ENCODE results near the gene MTHFD1L. TPM values are rescaled to one million over a fixed set of nuclear protein-coding genes. Genes with fewer than 3 reads are reported as not detected.

Gene MTHFD1L
- total and polyA plus RNA-seq, 2 donors (not counting 1 experiment from before 2014, with no cell fraction given) = 36.1 to 48.9 TPM

GRCh38 chr6:150841189-150841588 lies 24.3 kb upstream of the MTHFD1L start:
- no peak overlapping the region for H3K4me2 ChIP-seq (ENCODE audit: extremely low read depth, insufficient read depth, low read length)
- H3K9me3 ChIP-seq (ENCODE audit: control insufficient read depth, insufficient read depth, low read depth, low read length) = no peaks in the 10 kb centered on the region
- no peaks in the 10 kb centered on the region for H3K27me3 ChIP-seq (ENCODE audit: control insufficient read depth, insufficient read depth, low read length)
- H4K20me1 ChIP-seq (ENCODE audit: control insufficient read depth, extremely low read depth, insufficient read depth, low read length) = no peaks in the 10 kb centered on the region
- no peak overlapping the region for H2AFZ ChIP-seq (ENCODE audit: low read length)
- H3K4me3 ChIP-seq (replicated peaks in 1 of 4; ENCODE audit: control extremely low read depth in 1 of 4, insufficient read depth in 1 of 4, low read depth in 3 of 4, low read length in 4 of 4) = no peak overlapping the region
- H3K9ac ChIP-seq (ENCODE audit: insufficient read depth, low read length) = no peak overlapping the region
- no peaks in the 10 kb centered on the region for H3K79me2 ChIP-seq (ENCODE audit: control insufficient read depth, insufficient read depth, low read length)
- DNase-seq (ENCODE audit: low read depth in 2 of 2) = no peak
- no peaks in the 10 kb centered on the region for H3K36me3 ChIP-seq (ENCODE audit: control insufficient read depth, insufficient read depth, low read length)
- no peaks in the 10 kb centered on the region for H3K4me1 ChIP-seq (ENCODE audit: control insufficient read depth, extremely low read depth, insufficient read depth, low read length)
- TF ChIP-seq CTCF (conservative IDR thresholded peaks at IDR 0.05 in 1 of 2, IDR thresholded peaks at IDR 0.05 in 1 of 2; ENCODE audit: low read depth in 1 of 2, low read length in 2 of 2) (no peak), EZH2 (IDR thresholded peaks at IDR 0.05; ENCODE audit: low read length, missing control alignments) (no peak)
- no peak overlapping the region for H3K27ac ChIP-seq (ENCODE audit: insufficient read depth, low read length)

- no peaks in the 10 kb centered on the region for H4K20me1 ChIP-seq (ENCODE audit: control insufficient read depth, extremely low read depth, insufficient read depth, low read length)
- H3K27ac ChIP-seq (ENCODE audit: insufficient read depth, low read length) = no peak overlapping the region
- no peaks in the 10 kb centered on the region for H3K27me3 ChIP-seq (ENCODE audit: control insufficient read depth, insufficient read depth, low read length)
- H3K36me3 ChIP-seq (ENCODE audit: control insufficient read depth, insufficient read depth, low read length) = no peaks in the 10 kb centered on the region
- TF ChIP-seq EZH2 (IDR thresholded peaks at IDR 0.05; ENCODE audit: low read length, missing control alignments) (no peak), CTCF (conservative IDR thresholded peaks at IDR 0.05 in 1 of 2, IDR thresholded peaks at IDR 0.05 in 1 of 2; ENCODE audit: low read depth in 1 of 2, low read length in 2 of 2) (no peak)
- H3K4me1 ChIP-seq (ENCODE audit: control insufficient read depth, extremely low read depth, insufficient read depth, low read length) = no peaks in the 10 kb centered on the region
- no peak overlapping the region for H3K4me3 ChIP-seq (replicated peaks in 1 of 4; ENCODE audit: control extremely low read depth in 1 of 4, insufficient read depth in 1 of 4, low read depth in 3 of 4, low read length in 4 of 4)
- no peak for DNase-seq (ENCODE audit: low read depth in 2 of 2)
- no peak overlapping the region for H3K9ac ChIP-seq (ENCODE audit: insufficient read depth, low read length)
- no peaks in the 10 kb centered on the region for H3K79me2 ChIP-seq (ENCODE audit: control insufficient read depth, insufficient read depth, low read length)
- no peaks in the 10 kb centered on the region for H3K9me3 ChIP-seq (ENCODE audit: control insufficient read depth, insufficient read depth, low read depth, low read length)
- H3K4me2 ChIP-seq (ENCODE audit: extremely low read depth, insufficient read depth, low read length) = no peak overlapping the region
- no peak overlapping the region for H2AFZ ChIP-seq (ENCODE audit: low read length)
These were observed 23.8 kb upstream of the MTHFD1L start for GRCh38 chr6:150841697-150842096.

- no peaks in the 10 kb centered on the region for H3K9me3 ChIP-seq (ENCODE audit: control insufficient read depth, insufficient read depth, low read depth, low read length)
- no peak overlapping the region for H2AFZ ChIP-seq (ENCODE audit: low read length)
- no peak overlapping the region for H3K9ac ChIP-seq (ENCODE audit: insufficient read depth, low read length)
- H3K4me1 ChIP-seq (ENCODE audit: control insufficient read depth, extremely low read depth, insufficient read depth, low read length) = no peaks in the 10 kb centered on the region
- no peak overlapping the region for H3K4me2 ChIP-seq (ENCODE audit: extremely low read depth, insufficient read depth, low read length)
- TF ChIP-seq CTCF (conservative IDR thresholded peaks at IDR 0.05 in 1 of 2, IDR thresholded peaks at IDR 0.05 in 1 of 2; ENCODE audit: low read depth in 1 of 2, low read length in 2 of 2) = no peak
- TF ChIP-seq EZH2 (IDR thresholded peaks at IDR 0.05; ENCODE audit: low read length, missing control alignments) = no peak
- no peaks in the 10 kb centered on the region for H3K36me3 ChIP-seq (ENCODE audit: control insufficient read depth, insufficient read depth, low read length)
- H3K27ac ChIP-seq (ENCODE audit: insufficient read depth, low read length) = no peak overlapping the region
- DNase-seq (ENCODE audit: low read depth in 2 of 2) = no peak
- H3K79me2 ChIP-seq (ENCODE audit: control insufficient read depth, insufficient read depth, low read length) = no peaks in the 10 kb centered on the region
- no peak overlapping the region for H3K4me3 ChIP-seq (replicated peaks in 1 of 4; ENCODE audit: control extremely low read depth in 1 of 4, insufficient read depth in 1 of 4, low read depth in 3 of 4, low read length in 4 of 4)
- H4K20me1 ChIP-seq (ENCODE audit: control insufficient read depth, extremely low read depth, insufficient read depth, low read length) = no peaks in the 10 kb centered on the region
- no peaks in the 10 kb centered on the region for H3K27me3 ChIP-seq (ENCODE audit: control insufficient read depth, insufficient read depth, low read length)
These were observed 21.1 kb upstream of the MTHFD1L start for GRCh38 chr6:150844371-150844770.

Data from fibroblast of lung (primary cell).